Ishikawa (cell line): ENCODE measurements around the gene ITLN1.

Source experiments
- TCF12 ChIP-seq: IDR thresholded peaks from 2 replicates; pipeline ENCODE4 v1.6.1; 2012; ENCODE audit warnings: low read depth
- YY1 ChIP-seq: IDR thresholded peaks from 2 replicates; pipeline ENCODE4 v1.6.1; 2012; ENCODE audit warnings: low read depth
- ZBTB7A ChIP-seq: IDR thresholded peaks from 2 replicates; pipeline ENCODE4 v1.6.1; 2012; ENCODE audit warnings: low read depth
- TF ChIP-seq, protein P1 (sequence below): IDR thresholded peaks from 2 replicates; pipeline ENCODE4 v1.6.1; 2012
- TF ChIP-seq, protein P2 (sequence below): IDR thresholded peaks from 2 replicates; pipeline ENCODE4 v1.6.1; 2012; ENCODE audit warnings: low read depth, mild to moderate bottlenecking
- TF ChIP-seq, protein P3 (sequence below): IDR thresholded peaks from 2 replicates; pipeline ENCODE4 v1.6.1; 2012

DNA sequence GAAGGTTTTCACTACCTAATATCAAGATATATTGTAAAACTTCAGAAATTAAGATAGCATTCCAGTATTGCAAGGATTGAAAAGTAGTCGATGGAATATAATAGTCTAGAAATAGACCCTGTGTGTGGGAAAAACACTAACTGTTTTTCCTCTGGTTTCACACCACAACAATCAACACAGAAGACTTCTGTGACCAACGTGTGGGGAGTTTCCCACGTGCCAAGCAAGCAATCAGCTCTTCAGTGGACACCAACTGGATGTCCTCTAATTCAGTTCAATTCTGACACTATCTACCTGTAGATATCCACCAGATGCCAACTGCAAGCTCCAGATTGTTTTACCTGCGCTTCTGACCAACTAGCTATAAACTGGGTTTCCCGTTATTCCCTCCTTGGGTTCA lies 34.4 kb downstream of the ITLN1 start:
- TF ChIP-seq, protein P1, sequence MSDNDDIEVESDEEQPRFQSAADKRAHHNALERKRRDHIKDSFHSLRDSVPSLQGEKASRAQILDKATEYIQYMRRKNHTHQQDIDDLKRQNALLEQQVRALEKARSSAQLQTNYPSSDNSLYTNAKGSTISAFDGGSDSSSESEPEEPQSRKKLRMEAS: no peak
- TF ChIP-seq YY1 (no peak), ZBTB7A (no peak), TCF12 (no peak)
- TF ChIP-seq, protein P2, sequence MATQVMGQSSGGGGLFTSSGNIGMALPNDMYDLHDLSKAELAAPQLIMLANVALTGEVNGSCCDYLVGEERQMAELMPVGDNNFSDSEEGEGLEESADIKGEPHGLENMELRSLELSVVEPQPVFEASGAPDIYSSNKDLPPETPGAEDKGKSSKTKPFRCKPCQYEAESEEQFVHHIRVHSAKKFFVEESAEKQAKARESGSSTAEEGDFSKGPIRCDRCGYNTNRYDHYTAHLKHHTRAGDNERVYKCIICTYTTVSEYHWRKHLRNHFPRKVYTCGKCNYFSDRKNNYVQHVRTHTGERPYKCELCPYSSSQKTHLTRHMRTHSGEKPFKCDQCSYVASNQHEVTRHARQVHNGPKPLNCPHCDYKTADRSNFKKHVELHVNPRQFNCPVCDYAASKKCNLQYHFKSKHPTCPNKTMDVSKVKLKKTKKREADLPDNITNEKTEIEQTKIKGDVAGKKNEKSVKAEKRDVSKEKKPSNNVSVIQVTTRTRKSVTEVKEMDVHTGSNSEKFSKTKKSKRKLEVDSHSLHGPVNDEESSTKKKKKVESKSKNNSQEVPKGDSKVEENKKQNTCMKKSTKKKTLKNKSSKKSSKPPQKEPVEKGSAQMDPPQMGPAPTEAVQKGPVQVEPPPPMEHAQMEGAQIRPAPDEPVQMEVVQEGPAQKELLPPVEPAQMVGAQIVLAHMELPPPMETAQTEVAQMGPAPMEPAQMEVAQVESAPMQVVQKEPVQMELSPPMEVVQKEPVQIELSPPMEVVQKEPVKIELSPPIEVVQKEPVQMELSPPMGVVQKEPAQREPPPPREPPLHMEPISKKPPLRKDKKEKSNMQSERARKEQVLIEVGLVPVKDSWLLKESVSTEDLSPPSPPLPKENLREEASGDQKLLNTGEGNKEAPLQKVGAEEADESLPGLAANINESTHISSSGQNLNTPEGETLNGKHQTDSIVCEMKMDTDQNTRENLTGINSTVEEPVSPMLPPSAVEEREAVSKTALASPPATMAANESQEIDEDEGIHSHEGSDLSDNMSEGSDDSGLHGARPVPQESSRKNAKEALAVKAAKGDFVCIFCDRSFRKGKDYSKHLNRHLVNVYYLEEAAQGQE: no peak
- TF ChIP-seq, protein P3, sequence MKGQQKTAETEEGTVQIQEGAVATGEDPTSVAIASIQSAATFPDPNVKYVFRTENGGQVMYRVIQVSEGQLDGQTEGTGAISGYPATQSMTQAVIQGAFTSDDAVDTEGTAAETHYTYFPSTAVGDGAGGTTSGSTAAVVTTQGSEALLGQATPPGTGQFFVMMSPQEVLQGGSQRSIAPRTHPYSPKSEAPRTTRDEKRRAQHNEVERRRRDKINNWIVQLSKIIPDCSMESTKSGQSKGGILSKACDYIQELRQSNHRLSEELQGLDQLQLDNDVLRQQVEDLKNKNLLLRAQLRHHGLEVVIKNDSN: no peak
